HCEC 1CT (cell line): ENCODE results near the gene TMEM91.
"Not testable (repeated sequence)": the region's sequence is repeated elsewhere in the genome, so short reads cannot be mapped to it uniquely, and the experiment has no call there.

Source experiments
- DNase-seq: peaks from one replicate; pipeline ENCODE4 v3.0.0-alpha.2; 2017

Gene TMEM91

DNA sequence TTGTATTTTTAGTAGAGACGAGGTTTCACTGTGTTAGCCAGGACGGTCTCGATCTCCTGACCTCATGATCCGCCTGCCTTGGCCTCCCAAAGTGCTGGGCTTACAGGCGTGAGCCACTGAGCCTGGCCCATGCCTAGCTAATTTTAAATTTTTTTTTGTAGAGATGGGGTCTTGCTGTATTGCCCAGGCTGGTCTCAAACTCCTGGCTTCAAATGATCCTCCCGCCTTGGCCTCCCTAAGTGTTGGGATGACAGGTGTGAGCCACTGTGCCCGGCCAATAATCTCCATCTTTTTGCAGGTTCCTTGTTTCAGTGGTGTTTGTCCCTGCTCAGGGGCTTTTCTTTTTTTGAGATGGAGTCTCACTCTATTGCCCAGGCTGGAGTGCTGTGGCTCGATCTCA is 5.2 kb downstream of the TMEM91 start:
- not testable (repeated sequence) for DNase-seq

- DNase-seq = no peak
These were observed 8.0 kb downstream of the TMEM91 start for GRCh38 chr19:41384351-41384750.

GRCh38 chr19:41386442-41386841 is 10.1 kb downstream of the TMEM91 start:
- no peak for DNase-seq

DNA sequence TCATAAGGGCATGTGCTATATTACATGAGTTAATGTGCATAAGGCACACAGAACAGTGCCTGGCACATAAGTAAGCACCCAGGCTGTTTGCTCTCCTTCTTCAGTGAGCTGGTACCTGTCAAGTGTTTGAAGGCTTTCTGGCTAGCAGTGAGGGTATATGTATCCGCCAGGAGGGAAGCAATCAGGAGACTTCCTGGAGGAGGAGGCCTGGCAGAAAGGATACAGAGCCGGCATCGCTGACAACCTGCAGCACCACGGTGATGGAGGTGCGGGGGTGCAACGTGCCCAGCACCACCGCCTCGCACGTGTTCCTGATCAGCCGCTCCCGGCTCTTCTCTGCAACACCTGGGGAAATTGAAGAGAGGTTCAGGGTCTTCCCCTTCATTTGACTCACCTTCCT is 15.3 kb downstream of the TMEM91 start:
- DNase-seq = no peak

GRCh38 chr19:41392775-41393174 is 16.4 kb downstream of the TMEM91 start:
- DNase-seq = no peak

GRCh38 chr19:41395355-41395754 is 19.0 kb downstream of the TMEM91 start:
- no peak for DNase-seq

DNA sequence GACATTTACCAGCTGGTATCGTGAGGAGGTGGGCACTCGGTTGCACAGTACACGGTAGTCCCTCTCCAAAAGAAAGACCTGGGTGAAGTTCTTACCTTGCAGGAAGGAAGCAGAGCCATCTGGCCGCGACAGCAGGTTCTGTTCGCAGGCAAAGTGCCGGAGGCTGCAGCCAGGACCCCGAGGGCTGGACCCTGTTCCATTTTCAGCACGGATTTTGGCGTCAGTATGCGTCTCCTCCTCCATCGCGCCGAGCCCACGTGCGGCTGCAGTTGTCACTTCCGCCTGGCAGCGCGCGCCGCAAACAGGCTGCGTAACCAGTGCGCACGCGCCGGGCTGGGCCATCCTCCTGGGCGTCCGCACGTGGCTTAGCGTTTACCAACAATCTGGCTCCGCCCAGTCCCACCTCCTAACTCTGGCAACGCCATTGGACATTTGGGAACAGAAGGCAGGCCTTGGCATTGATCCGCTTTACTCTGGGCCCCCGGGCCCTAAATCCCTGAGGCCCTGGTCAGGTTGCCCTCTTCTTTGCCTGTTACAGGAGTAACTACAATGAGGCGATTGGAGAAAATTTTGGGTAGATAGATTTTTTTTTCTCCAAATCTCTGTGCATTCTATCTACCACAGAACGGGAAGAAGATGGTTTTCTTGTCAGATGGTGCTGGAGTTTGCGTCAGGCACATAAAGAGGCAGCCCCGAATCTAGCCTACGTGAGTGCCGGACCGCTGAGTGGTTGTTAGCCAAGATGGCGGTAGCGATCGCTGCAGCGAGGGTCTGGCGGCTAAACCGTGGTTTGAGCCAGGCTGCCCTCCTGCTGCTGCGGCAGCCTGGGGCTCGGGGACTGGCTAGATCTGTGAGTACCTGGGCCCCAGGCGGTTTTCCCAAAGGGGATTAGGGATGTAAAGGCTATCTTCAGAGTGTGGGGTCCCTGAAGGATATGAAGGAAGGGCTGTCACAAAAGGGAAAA is 21.0 kb downstream of the TMEM91 start, which contains the start of the genes BCKDHA and EXOSC5:
Gene BCKDHA (plus strand): TSS at position 733 of the 964 bp plus-strand sequence. CDS start 10 bp downstream, at position 743.
Gene EXOSC5 (minus strand): TSS at position 274 of the 964 bp plus-strand sequence. CDS start 31 bp downstream, at position 243.
- DNase-seq = peak; percentile 100

- DNase-seq = no peak
These were observed 21.7 kb downstream of the TMEM91 start for GRCh38 chr19:41398050-41398418.

- no peak for DNase-seq
These were observed 22.3 kb downstream of the TMEM91 start for GRCh38 chr19:41398598-41398997.

GRCh38 chr19:41399091-41399490 is 22.8 kb downstream of the TMEM91 start:
- no peak for DNase-seq

DNA sequence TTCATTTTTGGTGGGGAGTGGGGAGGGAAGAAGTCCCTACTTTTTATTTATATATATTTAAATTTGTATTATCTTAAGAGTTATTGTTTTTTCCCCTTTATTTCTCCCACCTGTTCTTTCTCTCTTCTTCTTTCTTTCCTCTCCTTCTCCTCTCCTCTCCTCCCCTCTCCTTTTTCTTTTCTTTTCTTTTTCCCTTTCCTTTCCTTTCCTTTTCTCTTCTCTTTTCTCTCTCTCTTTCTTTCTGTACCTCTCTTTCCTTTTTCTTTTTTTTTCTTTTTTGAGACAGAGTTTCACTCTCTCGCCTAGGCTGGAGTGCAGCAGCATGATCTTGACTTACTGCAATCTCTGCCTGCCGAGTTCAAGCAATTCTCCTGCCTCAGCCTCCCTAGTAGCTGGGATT is 23.2 kb downstream of the TMEM91 start:
- DNase-seq = no peak

DNA sequence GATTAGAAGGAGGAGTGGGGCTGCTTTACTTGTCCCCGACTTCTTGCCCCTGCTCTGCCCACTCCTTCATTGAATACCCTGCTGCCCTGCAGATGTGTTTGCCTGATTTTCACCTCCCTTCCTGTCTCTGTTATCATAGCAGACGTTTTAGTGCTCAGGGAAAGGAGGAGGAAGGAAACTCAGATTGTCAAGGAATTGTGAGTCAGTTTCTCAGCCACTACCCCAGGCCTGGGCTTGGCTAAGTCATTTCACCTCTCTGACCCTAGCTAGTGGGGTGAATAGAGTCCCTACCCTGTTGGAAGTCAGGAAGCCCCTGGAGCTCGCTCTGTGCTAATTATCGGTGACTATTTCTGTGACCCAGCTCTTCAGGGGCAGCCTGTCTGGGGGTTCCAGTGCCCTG is 25.1 kb downstream of the TMEM91 start:
- no peak for DNase-seq

DNA sequence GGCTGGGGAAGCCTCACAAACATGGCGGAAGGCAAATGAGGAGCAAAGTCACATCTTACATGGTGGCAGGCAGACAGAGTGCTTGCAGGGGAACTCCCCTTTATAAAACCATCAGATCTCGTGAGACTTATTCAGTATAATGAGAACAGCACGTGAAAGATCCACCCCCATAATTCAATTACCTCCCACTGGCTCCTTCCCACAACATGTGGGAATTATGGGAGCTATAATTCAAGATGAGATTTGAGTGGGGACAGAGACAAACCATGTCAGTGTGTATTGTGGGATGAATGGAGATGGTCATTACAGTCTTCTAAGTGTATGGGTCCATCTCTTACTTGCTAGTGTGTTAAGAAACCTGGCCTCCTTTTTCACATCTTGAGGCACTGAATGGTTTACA is 25.7 kb downstream of the TMEM91 start:
- no peak for DNase-seq

DNA sequence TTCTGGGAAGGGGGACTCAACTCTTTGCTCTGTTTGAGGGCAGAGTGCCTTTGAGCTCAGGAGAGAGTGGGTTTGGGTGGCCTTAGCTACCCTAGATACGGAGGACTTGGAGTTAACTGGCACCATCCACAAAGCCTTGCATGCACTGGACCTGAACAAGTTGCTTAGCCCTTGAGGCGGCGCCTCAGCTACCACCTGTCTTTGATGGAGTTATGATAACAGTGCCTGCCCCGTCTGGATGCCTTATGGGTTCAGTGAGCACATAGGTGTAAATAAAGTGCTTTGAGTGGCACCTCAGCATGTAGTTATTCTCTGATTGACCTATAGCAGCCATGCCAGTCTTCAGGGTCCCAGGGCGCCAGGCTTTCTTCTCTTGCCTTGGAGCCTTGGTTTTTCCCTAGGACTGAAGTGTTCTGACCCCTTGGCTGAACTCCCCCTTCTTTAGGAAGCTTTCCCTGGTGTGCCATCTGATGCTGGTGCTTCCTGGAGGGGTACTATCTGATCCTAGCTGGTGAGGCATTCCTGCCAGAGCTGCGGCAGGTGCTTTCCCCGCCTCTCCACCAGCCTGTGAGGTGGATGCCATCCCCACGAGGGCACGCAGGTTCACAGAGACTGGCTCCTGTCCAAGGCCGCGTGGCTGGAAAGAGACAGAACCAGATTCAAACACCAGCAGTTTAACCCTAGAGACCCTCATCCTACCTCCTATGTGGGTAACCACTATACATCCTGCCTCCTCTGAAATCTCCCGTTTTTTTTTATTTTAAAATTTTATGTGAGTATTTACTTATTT is 27.0 kb downstream of the TMEM91 start:
- DNase-seq = no peak

- DNase-seq = no peak
These were observed 29.4 kb downstream of the TMEM91 start for GRCh38 chr19:41405776-41406175.

DNA sequence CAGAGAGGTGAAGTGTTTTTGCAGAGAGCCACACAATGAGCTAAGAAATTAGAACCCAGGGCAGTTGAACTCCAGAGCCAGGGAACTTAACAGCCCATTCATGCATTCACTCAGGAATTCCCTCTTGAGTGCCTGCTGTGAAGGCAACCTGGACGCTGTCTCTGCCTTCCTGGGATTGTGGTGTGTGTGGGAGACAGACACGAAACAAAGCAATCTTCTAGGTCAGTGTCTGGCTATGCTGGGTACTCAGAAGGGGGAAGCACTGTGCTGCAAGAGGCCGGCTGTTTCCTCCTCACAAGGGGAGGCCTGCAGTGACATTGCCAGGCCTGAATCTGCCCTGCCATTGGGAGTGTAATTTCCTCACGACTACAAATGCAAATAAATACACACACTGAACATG is 30.9 kb downstream of the TMEM91 start:
- DNase-seq = no peak

DNA sequence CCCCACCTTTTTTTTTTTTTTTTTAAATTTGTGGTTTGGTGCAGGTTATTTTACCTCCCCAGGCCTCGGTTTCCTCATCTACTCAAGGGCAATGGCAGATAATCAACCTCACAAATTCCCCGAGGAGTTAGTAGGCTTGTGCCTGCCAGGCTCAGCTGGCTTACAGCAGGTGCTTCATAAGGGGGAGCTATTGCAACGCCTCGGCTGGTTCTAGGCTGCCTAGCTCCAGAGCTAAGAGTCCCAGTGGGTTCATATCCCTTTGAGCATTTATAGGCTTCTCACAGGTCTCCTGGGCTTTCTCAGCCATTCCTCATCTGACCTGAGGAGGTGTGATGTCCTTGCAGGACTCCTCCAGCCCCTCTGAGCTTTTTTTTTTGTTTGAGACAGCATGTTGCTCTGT is 31.9 kb downstream of the TMEM91 start:
- no peak for DNase-seq

DNA sequence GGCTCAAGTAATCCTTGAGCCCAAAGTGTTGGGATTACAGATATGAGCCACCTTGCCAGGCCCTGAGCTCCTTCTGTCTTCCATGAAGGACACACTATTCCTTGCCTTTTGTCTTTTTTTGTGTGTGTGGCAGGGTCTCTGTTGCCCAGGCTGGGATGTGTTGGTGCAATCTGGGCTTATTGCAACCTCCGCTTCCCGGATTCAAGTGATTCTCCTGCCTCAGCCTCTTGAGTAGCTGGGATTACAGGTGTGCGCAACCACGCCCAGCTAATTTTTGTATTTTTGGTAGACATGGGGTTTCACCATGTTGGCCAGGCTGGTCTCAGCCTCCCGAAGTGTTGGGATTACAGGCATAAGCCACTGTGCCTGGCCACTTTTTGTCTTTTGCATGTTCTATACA is 32.5 kb downstream of the TMEM91 start:
- not testable (repeated sequence) for DNase-seq

- DNase-seq = no peak
These were observed 33.0 kb downstream of the TMEM91 start for GRCh38 chr19:41409288-41409687.

- DNase-seq = no peak
These were observed 34.2 kb downstream of the TMEM91 start for GRCh38 chr19:41410336-41411054.

- no peak for DNase-seq
These were observed 35.0 kb downstream of the TMEM91 start for GRCh38 chr19:41411100-41411967.

GRCh38 chr19:41411968-41412265 is 35.6 kb downstream of the TMEM91 start:
- no peak for DNase-seq
